Measurements from ENCODE around the gene ARL1.

DNA sequence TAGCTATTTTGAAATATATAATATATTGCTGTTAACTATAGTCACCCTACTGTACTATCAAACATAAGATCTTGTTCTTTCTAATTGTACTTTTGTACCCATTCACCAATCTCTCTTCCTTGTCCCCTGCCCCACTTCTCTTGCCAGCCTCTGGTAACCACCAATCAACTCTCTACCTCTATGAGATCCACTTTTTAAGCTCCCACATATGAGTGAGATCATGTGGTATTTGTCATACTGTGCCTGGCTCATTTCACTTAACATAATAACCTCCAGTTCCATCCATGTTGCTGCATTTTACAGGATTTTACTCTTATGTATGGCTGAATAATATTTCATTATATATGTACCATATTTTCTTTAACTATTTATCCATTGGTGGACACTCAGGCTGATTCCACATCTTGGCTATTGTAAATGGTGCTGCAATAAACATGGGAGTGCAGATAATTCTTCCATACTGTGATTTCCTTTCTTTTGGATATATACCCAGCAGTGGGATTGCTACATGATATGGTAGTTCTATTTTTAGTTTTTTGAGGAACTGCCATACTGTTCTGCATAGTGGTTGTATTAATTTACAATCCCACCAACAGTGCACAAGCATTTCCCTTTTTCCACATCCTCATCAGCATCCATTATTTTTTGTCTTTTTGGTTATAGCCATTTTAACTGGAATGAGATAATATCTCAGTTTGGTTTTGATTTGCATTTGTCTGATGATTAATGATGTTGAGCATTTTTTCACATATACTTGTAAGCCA is 34.1 kb upstream of the ARL1 start:
- TF ChIP-seq, protein P1, sequence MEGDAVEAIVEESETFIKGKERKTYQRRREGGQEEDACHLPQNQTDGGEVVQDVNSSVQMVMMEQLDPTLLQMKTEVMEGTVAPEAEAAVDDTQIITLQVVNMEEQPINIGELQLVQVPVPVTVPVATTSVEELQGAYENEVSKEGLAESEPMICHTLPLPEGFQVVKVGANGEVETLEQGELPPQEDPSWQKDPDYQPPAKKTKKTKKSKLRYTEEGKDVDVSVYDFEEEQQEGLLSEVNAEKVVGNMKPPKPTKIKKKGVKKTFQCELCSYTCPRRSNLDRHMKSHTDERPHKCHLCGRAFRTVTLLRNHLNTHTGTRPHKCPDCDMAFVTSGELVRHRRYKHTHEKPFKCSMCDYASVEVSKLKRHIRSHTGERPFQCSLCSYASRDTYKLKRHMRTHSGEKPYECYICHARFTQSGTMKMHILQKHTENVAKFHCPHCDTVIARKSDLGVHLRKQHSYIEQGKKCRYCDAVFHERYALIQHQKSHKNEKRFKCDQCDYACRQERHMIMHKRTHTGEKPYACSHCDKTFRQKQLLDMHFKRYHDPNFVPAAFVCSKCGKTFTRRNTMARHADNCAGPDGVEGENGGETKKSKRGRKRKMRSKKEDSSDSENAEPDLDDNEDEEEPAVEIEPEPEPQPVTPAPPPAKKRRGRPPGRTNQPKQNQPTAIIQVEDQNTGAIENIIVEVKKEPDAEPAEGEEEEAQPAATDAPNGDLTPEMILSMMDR (IDR thresholded peaks at IDR 0.05; ENCODE audit: poor library complexity, severe bottlenecking) = no peak
- TF ChIP-seq, protein P2, sequence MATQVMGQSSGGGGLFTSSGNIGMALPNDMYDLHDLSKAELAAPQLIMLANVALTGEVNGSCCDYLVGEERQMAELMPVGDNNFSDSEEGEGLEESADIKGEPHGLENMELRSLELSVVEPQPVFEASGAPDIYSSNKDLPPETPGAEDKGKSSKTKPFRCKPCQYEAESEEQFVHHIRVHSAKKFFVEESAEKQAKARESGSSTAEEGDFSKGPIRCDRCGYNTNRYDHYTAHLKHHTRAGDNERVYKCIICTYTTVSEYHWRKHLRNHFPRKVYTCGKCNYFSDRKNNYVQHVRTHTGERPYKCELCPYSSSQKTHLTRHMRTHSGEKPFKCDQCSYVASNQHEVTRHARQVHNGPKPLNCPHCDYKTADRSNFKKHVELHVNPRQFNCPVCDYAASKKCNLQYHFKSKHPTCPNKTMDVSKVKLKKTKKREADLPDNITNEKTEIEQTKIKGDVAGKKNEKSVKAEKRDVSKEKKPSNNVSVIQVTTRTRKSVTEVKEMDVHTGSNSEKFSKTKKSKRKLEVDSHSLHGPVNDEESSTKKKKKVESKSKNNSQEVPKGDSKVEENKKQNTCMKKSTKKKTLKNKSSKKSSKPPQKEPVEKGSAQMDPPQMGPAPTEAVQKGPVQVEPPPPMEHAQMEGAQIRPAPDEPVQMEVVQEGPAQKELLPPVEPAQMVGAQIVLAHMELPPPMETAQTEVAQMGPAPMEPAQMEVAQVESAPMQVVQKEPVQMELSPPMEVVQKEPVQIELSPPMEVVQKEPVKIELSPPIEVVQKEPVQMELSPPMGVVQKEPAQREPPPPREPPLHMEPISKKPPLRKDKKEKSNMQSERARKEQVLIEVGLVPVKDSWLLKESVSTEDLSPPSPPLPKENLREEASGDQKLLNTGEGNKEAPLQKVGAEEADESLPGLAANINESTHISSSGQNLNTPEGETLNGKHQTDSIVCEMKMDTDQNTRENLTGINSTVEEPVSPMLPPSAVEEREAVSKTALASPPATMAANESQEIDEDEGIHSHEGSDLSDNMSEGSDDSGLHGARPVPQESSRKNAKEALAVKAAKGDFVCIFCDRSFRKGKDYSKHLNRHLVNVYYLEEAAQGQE (IDR thresholded peaks at IDR 0.05; ENCODE audit: borderline replicate concordance) = no peak
- TF ChIP-seq MXI1 (conservative IDR thresholded peaks at IDR 0.05; ENCODE audit: poor library complexity, severe bottlenecking) (no peak), POLR2AphosphoS5 (IDR thresholded peaks at IDR 0.05) (no peak), EZH2 (IDR thresholded peaks at IDR 0.05; ENCODE audit: borderline replicate concordance, insufficient read depth, low read length, poor library complexity, severe bottlenecking) (no peak), TAF1 (IDR thresholded peaks at IDR 0.05; ENCODE audit: low read depth) (no peak), SMC3 (conservative IDR thresholded peaks at IDR 0.05; ENCODE audit: poor library complexity) (no peak), EP300 (conservative IDR thresholded peaks at IDR 0.05; ENCODE audit: poor library complexity, severe bottlenecking) (no peak)

Data from neural cell (in vitro differentiated cells).